Tibial nerve (tissue), 4 donors: Measurements from ENCODE around the gene DNA2.

Experiments used
- EP300 ChIP-seq, 2 donors: sonication (generic); formaldehyde crosslinking; IDR thresholded peaks; one replicate each; pipeline ENCODE4 v1.6.1; 2017; ENCODE audit warnings: antibody characterized with exemption in 2 of 2, mild to moderate bottlenecking in 1 of 2
- POLR2A ChIP-seq, 2 donors: fragments of 450-650 bp; IDR thresholded peaks; one replicate each; pipeline ENCODE4 v1.6.1; 2017; ENCODE audit warnings: antibody characterized with exemption in 2 of 2, mild to moderate bottlenecking in 2 of 2, moderate library complexity in 2 of 2
- TF ChIP-seq, protein P1 (sequence below), 5 experiments: fragments of 200-600 bp in 3 of 5; fragments of 450-650 bp in 2 of 5; sonication (generic) in 3 of 5; IDR thresholded peaks; one replicate each; pipeline ENCODE4 v1.5.1; 2016 to 2019; ENCODE audit warnings: antibody characterized with exemption in 5 of 5, mild to moderate bottlenecking in 3 of 5, moderate library complexity in 2 of 5

DNA sequence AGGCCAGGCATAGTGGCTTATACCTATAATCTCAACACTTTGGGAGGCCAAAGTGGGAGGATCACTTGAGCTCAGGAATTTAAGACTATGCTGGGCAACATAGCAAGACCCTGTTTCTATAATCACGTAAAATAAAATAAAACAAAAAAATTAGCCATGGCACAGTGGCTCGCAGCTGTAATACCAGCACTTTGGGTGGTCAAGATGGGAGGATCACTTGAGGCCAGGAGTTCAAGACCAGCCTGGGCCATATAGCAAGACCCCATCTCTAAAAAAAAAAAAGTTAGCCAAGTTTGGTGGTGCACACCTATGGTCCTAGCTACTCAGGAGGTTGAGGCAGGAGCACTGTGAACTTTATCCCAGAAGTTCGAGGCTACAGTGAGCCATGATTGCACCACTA is 30.9 kb downstream of the DNA2 start:
- TF ChIP-seq, protein P1, sequence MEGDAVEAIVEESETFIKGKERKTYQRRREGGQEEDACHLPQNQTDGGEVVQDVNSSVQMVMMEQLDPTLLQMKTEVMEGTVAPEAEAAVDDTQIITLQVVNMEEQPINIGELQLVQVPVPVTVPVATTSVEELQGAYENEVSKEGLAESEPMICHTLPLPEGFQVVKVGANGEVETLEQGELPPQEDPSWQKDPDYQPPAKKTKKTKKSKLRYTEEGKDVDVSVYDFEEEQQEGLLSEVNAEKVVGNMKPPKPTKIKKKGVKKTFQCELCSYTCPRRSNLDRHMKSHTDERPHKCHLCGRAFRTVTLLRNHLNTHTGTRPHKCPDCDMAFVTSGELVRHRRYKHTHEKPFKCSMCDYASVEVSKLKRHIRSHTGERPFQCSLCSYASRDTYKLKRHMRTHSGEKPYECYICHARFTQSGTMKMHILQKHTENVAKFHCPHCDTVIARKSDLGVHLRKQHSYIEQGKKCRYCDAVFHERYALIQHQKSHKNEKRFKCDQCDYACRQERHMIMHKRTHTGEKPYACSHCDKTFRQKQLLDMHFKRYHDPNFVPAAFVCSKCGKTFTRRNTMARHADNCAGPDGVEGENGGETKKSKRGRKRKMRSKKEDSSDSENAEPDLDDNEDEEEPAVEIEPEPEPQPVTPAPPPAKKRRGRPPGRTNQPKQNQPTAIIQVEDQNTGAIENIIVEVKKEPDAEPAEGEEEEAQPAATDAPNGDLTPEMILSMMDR (IDR thresholded peaks at IDR 0.05) = no peak
- TF ChIP-seq POLR2A (IDR thresholded peaks at IDR 0.05) (no peak), EP300 (IDR thresholded peaks at IDR 0.05) (no peak)
